Stimulated activated memory B cell treated with anti-CD40 and anti-IgM and Interleukin-4, amounts not matched to agents 10 μg/mL and 1 μg/mL and 100 μg/mL, for 72 hours (primary cell): ENCODE data around the gene PRPF4.
"Not testable (repeated sequence)": the region's sequence is repeated elsewhere in the genome, so short reads cannot be mapped to it uniquely, and the experiment has no call there.

Experiments
- ATAC-seq: fragments of 150-1000 bp; cut with Tn5 transposase; 2 replicates; pipeline ENCODE4 v1.10.0; 2021
- H3K27ac Mint-ChIP-seq: one replicate; pipeline ENCODE4 v1.8.0; 2022; ENCODE audit warnings: mild to moderate bottlenecking, mixed read lengths
- H3K27me3 Mint-ChIP-seq: one replicate; pipeline ENCODE4 v1.8.0; 2022; ENCODE audit warnings: mixed read lengths
- H3K36me3 Mint-ChIP-seq: one replicate; pipeline ENCODE4 v1.8.0; 2022; ENCODE audit warnings: mixed read lengths
- H3K4me1 Mint-ChIP-seq: one replicate; pipeline ENCODE4 v1.8.0; 2022; ENCODE audit warnings: mixed read lengths
- H3K4me3 Mint-ChIP-seq: one replicate; pipeline ENCODE4 v1.8.0; 2022; ENCODE audit warnings: mild to moderate bottlenecking, moderate library complexity, mixed read lengths
- H3K9me3 Mint-ChIP-seq: one replicate; pipeline ENCODE4 v1.8.0; 2022; ENCODE audit warnings: mixed read lengths

The PRPF4 gene

DNA sequence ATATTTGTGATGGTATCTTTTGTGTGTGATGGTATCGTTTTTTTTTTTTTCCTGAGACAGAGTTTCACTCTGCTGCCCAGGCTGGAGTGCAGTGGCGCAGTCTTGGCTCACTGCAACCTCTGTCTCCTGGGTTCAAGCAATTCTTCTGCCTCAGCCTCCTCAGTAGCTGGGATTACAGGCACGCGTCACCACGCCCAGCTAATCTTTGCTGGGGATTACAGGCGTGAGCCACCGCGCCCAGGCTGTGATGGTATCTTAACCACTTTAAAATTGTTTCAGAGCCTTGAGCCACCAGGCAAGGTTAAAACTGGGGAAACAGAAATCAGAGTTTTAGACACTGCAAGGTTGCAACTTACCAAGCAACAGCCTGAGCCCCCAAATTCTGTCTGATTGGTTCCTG lies 20.8 kb downstream of the PRPF4 start:
- H3K4me1 Mint-ChIP-seq, H3K36me3 Mint-ChIP-seq, ATAC-seq, H3K27me3 Mint-ChIP-seq, H3K9me3 Mint-ChIP-seq, H3K27ac Mint-ChIP-seq, H3K4me3 Mint-ChIP-seq: not testable (repeated sequence)

DNA sequence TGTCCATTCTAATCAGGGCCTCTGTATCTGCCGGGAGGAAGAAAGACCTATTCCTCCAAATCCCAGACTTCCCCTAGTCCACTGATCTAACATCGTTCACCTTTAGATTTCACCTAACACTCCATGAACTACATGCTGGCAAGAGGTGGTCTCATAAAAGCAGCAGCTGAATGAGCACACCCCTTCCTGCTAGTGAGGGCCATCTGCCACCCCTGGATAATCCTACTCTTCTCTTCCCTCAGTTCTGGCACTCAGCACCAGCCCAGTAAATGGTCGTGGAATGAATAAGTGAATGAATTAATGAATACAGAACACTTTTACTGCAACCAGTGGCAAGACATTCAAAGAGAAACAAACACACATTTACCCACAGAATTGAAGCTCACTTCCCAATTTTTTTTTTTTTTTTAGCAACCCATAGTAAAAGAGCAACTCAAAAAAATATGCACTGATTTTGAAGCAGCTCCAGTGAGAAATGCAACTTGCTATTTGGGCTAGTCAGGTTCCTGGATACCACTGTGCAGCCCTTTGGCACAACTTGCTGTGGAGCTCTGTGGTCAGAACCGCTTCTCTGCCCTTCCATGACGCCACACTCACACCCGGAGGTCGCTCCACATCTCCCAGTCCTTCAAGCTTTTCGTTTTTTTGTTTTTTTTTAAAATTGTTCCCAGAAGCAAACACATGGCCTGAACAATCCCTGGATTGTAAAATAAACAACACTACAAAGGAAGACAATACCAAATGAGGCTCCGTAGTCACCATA lies 21.5 kb downstream of the PRPF4 start:
- Mint-ChIP-seq H3K36me3 (no peaks in the 10 kb centered on the region), H3K27ac (peak overlapping the region; percentile 41), H3K4me3 (no peak overlapping the region)

DNA sequence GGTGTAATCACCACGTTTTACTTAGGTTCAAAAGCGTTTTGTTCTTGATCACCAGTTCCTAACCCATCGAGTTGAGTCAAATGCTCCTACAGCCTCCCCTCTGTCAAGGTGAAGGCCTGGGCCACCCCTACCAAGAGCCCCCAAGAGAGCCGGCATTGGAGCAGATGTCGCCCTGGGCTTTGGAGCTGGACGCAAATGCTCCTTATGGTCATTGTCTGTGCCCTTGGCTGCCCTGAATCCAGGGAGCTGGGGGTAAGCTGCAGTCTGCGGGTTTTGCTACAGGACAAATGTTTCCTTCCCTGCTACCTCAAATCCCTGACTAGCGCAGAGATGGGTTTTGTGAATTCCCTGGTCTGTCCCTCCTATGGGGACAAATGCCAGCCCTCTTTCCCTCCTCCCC lies 22.9 kb downstream of the PRPF4 start:
- Mint-ChIP-seq H3K27ac (no peak overlapping the region), H3K27me3 (peaks cover 16% of the 10 kb centered on the region), H3K4me3 (no peak overlapping the region), H3K9me3 (no peaks in the 10 kb centered on the region), H3K36me3 (no peaks in the 10 kb centered on the region), H3K4me1 (peaks cover 9% of the 10 kb centered on the region)
- ATAC-seq, result no peak

More for the DNA sequence above, 21.5 kb downstream of the PRPF4 start:
- Mint-ChIP-seq H3K9me3 (no peaks in the 10 kb centered on the region), H3K4me1 (peaks cover 9% of the 10 kb centered on the region), H3K27me3 (peaks cover 3% of the 10 kb centered on the region)
- no peak for ATAC-seq

DNA sequence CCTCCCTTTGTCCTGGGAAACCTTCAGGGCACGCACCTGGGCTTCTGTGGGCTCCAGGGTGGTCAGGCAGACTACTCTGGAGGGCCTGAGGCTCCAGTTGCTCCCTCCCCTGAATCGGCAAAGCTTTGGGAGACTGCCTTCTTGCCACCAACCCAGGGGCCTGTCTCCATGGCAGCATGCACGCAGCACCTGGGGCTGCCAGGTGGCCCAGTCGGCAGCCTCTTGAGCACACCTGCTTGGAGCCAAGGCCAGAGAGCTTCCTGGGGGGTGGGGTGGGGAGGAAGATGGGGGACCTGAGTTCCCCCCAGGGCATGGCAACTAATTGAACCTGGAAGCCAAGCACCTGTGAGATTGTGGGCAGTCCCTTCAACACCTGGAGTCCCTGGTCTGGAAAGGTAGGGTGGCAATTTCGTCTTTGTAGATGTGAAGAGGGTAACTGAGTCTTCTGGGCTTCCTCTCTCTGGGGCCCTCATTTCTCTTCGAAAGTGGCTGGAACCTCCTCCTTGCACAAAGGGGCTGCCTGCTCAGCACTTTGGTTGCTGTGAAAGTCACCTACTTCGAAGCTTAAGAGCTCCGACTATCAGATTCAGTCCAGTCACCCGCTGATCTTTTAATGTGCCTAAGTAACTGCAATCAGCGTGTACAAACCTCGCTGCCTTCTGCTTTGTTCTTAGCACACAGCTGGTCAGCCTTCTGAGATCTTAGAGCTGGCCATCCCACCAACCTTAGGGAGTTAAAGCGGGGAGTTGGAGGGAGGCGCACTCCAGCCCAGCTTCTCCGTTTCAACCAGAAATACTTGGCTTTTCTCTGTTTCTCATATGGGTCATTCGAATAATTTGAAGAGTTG lies 23.7 kb downstream of the PRPF4 start:
- H3K4me3 Mint-ChIP-seq, result no peak overlapping the region
- H3K9me3 Mint-ChIP-seq, result no peaks in the 10 kb centered on the region
- H3K36me3 Mint-ChIP-seq, result no peaks in the 10 kb centered on the region
- H3K27ac Mint-ChIP-seq, result no peak overlapping the region
- peaks cover 9% of the 10 kb centered on the region for H3K4me1 Mint-ChIP-seq
- no peak for ATAC-seq
- peaks cover 19% of the 10 kb centered on the region for H3K27me3 Mint-ChIP-seq

DNA sequence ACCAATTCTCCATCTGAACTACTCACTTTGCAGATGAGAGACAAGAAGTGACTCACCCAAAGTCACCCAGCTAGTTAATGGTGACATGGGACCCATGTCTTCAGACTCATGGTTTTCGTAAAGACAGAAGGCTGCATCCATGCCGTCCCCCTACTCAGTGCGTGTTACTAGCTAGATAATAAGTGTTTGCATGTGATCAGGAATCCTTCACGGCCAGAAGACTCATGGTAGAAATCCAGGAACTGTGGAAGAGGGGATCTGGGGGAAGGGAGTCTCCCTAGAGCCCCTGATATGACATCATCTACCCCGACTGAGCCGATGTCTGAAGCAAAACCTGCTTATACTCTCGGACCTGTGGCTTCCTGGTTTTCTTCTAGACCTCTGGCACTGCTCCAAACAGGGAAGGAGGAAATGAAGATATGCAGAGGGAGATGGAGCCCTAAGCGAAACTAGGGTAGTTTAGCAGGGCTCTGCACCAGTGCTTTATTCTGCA lies 24.4 kb downstream of the PRPF4 start:
- ATAC-seq, result no peak
- Mint-ChIP-seq H3K9me3 (no peaks in the 10 kb centered on the region), H3K4me3 (no peak overlapping the region), H3K36me3 (no peaks in the 10 kb centered on the region), H3K4me1 (peaks cover 9% of the 10 kb centered on the region), H3K27me3 (peaks cover 19% of the 10 kb centered on the region), H3K27ac (no peak overlapping the region)

DNA sequence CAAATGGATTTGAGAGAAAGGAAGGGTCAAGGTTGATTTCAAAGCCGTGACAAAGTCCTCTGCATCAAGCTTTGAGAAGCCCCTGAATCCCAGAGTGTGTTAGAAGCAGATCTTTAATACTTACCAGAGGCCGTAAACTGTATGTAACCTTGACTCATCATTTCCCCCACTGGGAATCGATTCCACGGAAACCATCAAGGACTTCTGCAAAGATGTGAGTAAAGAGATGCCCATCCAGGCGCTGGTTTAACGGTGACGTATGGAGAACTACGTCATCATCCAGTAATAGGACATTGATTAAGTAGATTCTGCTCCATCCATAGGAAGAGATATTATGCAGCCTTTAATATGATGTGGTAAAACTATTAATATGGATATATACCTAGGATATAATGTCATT lies 26.1 kb downstream of the PRPF4 start:
- Mint-ChIP-seq H3K36me3 (no peaks in the 10 kb centered on the region), H3K4me3 (no peak overlapping the region), H3K4me1 (peaks cover 8% of the 10 kb centered on the region), H3K9me3 (no peaks in the 10 kb centered on the region), H3K27me3 (peaks cover 26% of the 10 kb centered on the region), H3K27ac (no peak overlapping the region)
- no peak for ATAC-seq

DNA sequence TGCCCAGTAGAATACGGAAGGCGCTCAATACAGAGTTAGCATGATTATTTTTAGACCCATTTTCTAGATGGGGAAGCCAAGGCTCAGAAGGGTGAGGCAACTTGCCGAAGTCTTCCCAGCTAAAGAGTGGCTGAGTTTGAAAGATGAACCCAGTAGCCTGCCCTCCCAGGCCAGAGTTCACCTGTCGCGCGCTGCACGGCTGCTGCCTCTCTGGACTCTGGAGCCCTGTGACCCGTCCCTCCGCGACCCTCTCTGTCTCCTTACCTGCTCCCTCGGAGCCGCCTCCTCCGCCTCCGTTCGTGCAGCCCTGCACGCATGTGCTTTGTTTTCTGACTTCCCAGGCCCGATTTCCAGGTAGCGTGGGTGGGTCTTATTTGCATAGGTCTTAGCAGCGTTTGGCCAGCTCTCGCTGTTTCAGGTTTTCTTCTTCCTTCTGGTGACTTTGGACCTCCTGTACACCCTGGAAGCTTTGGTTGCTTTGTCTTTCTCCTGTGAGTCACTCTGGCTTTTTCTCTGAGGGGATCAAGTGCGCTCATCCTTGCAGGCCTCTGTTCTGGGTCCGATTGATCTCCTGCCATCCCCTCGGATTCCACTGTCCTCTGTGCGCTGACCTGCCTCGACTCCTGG lies 27.4 kb downstream of the PRPF4 start, which contains the start of gene RNF183:
Gene RNF183, minus strand, starts transcription at position 585 of the 627 bp plus-strand sequence. CDS start 5,192 bp downstream, outside the sequence.
- no peak for ATAC-seq
- Mint-ChIP-seq H3K4me3 (no peak within 1 kb of the TSS), H3K36me3 (no peaks in the 10 kb centered on the region), H3K27ac (no peak within 1 kb of the TSS), H3K4me1 (no peaks in the 10 kb centered on the region), H3K27me3 (peaks cover 37% of the 10 kb centered on the region), H3K9me3 (no peaks in the 10 kb centered on the region)

DNA sequence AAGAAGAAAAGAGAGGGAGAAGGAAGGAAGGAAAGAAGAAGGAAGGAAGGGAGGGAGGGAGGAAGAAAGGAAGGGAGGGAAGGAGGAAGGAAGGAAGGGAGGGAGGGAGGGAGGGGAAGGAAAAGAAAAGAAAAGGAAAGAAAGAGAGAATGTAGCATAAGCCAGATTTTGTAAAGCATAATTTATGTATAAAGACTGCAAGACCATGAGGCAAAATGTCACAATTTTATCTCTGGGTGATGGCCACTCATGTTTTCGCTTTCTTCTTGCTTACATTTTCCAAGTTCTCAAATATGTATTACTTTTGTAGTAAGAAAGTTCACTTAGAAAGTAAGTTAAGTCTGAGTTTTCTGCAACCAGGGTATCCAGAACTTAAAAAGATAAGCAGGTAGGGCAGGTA lies 31.1 kb downstream of the PRPF4 start:
- H3K27ac Mint-ChIP-seq, result no peak overlapping the region

DNA sequence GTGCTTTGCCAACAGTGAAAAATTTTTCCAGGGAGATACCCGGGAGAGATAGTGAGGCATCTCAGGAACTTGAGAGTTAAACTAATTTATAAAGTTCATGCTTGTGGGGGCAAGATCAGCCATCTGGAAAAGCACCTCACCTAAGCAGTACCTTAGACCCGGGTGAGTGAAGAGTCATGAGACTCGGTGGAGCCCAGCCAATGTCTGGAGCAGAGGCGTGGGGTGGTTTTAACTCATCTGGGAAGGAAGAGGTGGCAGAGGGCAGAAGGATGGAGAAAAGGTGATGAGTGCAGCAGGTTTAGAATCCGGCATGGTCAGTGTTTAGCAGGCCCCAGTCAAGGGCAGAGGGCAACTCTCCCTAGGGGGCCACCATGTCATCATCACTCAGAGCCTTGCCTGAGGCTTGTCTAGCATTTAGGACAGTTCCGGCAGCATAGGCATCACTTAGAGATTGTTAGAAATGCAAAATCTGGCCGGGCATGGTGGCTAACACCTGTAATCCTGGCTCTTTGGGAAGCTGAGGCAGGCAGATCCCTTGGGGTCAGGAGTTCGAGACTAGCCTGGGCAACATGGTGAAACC lies 32.0 kb downstream of the PRPF4 start:
- no peak overlapping the region for H3K4me3 Mint-ChIP-seq
- no peaks in the 10 kb centered on the region for H3K4me1 Mint-ChIP-seq
- no peaks in the 10 kb centered on the region for H3K36me3 Mint-ChIP-seq
- no peak overlapping the region for H3K27ac Mint-ChIP-seq
- no peaks in the 10 kb centered on the region for H3K9me3 Mint-ChIP-seq
- ATAC-seq, result no peak
- peaks cover 30% of the 10 kb centered on the region for H3K27me3 Mint-ChIP-seq

More for the DNA sequence above, 31.1 kb downstream of the PRPF4 start:
- no peaks in the 10 kb centered on the region for H3K4me1 Mint-ChIP-seq
- no peaks in the 10 kb centered on the region for H3K9me3 Mint-ChIP-seq
- H3K27me3 Mint-ChIP-seq, result peaks cover 37% of the 10 kb centered on the region
- H3K36me3 Mint-ChIP-seq, result no peaks in the 10 kb centered on the region
- ATAC-seq, result no peak
- no peak overlapping the region for H3K4me3 Mint-ChIP-seq

DNA sequence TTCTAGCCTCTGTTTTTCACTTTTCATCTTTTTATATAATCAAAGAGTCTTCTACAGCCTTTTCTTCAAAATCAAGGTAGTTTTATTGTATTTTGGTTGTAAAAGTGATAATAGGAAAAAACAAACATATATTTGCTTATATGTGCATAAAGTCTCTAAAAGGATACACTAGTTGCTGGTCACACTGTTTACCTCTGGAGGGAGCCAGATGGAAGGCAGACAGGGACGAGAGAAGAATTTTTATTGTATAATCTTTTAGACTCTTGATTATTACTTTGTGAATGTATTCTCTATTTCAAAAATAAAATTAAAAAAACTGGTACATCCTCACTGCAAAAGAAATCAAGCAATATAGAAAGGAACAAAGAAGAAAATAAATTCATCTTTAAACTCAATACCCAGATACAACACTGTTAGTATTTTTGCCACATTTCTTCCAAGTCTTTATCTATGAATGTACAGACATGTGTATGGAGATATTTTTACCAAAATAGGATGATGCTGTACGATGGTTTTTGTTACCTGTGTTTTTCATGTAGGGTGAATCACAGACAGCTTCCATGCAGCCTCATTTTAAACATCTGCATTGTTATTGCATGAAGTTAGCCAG lies 33.9 kb downstream of the PRPF4 start:
- H3K4me1 Mint-ChIP-seq, result no peaks in the 10 kb centered on the region
- H3K4me3 Mint-ChIP-seq, result no peak overlapping the region
- no peak overlapping the region for H3K27ac Mint-ChIP-seq
- no peaks in the 10 kb centered on the region for H3K36me3 Mint-ChIP-seq
- H3K27me3 Mint-ChIP-seq, result peaks cover 18% of the 10 kb centered on the region
- ATAC-seq, result no peak
- H3K9me3 Mint-ChIP-seq, result no peaks in the 10 kb centered on the region

DNA sequence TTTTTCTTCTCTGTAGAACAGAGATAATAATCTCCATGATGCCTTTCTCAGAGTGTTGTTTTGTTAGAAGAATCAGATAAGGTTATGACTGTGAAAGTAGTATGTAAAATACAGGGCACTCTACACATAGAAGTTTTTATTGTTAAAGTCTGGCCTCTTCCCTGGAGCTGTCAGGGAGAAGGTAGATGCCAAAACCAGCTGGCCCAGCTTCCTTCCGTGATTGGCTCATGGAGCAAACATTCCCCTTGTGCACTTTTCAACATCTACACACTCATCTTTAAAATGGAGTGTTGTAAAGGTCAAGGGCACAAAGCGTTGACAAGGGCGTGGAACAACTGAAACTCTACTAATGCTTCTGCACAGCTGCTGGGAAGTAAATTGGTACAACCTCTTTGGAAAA lies 35.1 kb downstream of the PRPF4 start:
- H3K27me3 Mint-ChIP-seq, result peaks cover 26% of the 10 kb centered on the region
- no peaks in the 10 kb centered on the region for H3K9me3 Mint-ChIP-seq
- ATAC-seq, result no peak
- no peak overlapping the region for H3K4me3 Mint-ChIP-seq
- H3K36me3 Mint-ChIP-seq, result no peaks in the 10 kb centered on the region
- H3K4me1 Mint-ChIP-seq, result no peaks in the 10 kb centered on the region
- H3K27ac Mint-ChIP-seq, result no peak overlapping the region

DNA sequence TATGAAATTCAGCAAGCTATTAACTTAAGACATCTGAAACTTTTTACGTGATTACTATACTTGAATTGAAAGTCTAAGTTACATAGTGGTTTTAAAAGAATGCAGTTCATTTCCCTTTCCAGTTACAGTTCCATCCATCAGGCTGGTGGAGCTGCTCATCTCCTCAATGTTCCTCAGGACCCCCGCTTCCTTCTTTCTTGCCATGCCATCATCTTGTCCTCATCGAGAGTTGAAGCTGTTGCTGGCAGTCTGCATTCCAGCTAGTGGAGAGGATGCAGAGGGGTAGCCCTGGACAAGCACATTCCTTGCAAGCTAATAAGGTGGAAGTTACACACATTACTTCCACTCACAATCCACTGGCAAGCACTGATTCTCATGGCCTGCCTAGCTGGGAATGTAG lies 36.5 kb downstream of the PRPF4 start:
- Mint-ChIP-seq H3K4me1 (no peaks in the 10 kb centered on the region), H3K9me3 (no peaks in the 10 kb centered on the region), H3K36me3 (no peaks in the 10 kb centered on the region), H3K27ac (no peak overlapping the region), H3K4me3 (no peak overlapping the region), H3K27me3 (peaks cover 17% of the 10 kb centered on the region)
- no peak for ATAC-seq

DNA sequence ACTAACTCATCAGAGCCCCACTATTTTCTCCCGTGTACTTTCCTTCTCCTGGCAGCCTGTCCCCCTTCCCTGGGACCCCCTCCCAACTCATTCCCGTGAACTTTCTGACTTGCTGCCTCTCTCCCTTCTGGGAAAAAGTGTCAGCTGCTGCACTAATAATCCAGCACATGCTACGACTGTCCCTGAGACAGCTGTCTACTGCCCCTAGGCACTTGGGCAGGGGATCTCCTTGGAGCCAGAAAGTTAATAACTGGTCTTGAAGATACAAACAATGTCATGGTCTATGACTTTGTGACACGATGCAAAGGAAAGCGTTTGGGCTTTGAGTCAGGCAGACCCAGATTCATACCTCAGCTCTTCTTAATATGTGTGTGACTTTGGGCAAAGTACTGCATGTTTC lies 37.8 kb downstream of the PRPF4 start:
- H3K27me3 Mint-ChIP-seq, result peaks cover 8% of the 10 kb centered on the region
- no peaks in the 10 kb centered on the region for H3K9me3 Mint-ChIP-seq
- ATAC-seq, result no peak
- H3K36me3 Mint-ChIP-seq, result no peaks in the 10 kb centered on the region
- no peak overlapping the region for H3K4me3 Mint-ChIP-seq
- no peak overlapping the region for H3K27ac Mint-ChIP-seq
- no peaks in the 10 kb centered on the region for H3K4me1 Mint-ChIP-seq

DNA sequence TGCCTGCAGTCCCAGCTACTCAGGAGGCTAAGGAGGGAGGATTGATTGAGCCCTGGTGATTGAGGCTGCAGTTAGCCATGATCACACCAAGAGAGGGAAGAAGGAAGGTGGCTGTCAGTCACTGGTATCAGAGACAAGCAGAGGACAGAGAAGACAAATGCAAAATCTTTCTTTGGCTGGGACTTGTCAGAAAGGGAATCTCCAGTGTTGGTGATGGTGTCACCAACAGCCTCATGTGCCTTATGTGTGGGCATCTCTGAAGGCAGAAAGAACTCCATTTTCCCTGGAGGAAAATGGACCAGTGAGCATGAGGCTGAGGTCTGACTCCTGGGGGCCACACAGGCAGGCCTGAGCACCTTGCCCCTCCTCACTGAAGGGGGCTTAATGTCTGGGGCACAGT lies 39.8 kb downstream of the PRPF4 start:
- Mint-ChIP-seq H3K9me3 (no peaks in the 10 kb centered on the region), H3K36me3 (no peaks in the 10 kb centered on the region), H3K27me3 (peaks cover 8% of the 10 kb centered on the region), H3K4me3 (no peak overlapping the region), H3K4me1 (no peaks in the 10 kb centered on the region), H3K27ac (no peak overlapping the region)
- no peak for ATAC-seq

DNA sequence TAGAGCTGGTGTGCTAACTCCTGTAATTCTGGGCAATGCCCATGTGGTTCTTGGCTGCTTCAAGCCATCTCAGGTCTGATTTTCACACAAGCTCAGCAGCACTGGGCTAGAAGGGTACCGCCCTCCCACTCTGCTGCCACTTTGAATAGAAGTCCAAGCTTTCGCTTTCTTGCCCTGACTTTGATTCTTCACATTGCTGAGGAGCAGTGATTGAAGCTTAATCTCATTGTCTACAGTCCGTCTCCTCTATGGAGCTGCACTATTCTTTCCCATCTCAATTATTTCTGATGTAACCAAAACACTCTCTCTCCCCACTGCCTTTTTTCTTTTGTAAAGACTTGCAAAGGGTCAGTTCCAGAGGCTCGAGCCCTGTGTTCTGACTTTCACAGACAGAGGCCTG lies 40.6 kb downstream of the PRPF4 start:
- peaks cover 8% of the 10 kb centered on the region for H3K27me3 Mint-ChIP-seq
- H3K27ac Mint-ChIP-seq, result no peak overlapping the region
- no peaks in the 10 kb centered on the region for H3K4me1 Mint-ChIP-seq
- no peaks in the 10 kb centered on the region for H3K9me3 Mint-ChIP-seq
- no peak for ATAC-seq
- no peaks in the 10 kb centered on the region for H3K36me3 Mint-ChIP-seq
- no peak overlapping the region for H3K4me3 Mint-ChIP-seq
